Activated CD4-positive, alpha-beta T cell treated with anti-CD3 and anti-CD28 coated beads, Interleukin-2, amount 50 U/mL, for 48 hours (primary cell): ENCODE results near the gene MYL11.
A peak's percentile ranks its signal among the peaks of the same experiment; 100 is the strongest.

Experiments used
- DNase-seq, 2 experiments: peaks; one replicate each; pipeline ENCODE4 v3.0.0-alpha.2; 2020

Gene MYL11

GRCh38 chr16:30354423-30355143 lies 20.0 kb upstream of the MYL11 start:
- peak; percentile 18 to 23 for DNase-seq

GRCh38 chr16:30355144-30355953 lies 19.3 kb upstream of the MYL11 start, which contains the start of gene CD2BP2:
TSS of gene CD2BP2 (minus strand) at chr16:30355308. CDS start at chr16:30354681, 627 bp downstream.
- DNase-seq = peak; percentile 91 to 94

- no peak for DNase-seq
Observed at GRCh38 chr16:30355954-30356308, 18.7 kb upstream of the MYL11 start.

- DNase-seq = peak; percentile 21
Observed at GRCh38 chr16:30356401-30357084, 18.1 kb upstream of the MYL11 start.

- no peak for DNase-seq
Observed at GRCh38 chr16:30357085-30357714, 17.4 kb upstream of the MYL11 start.

GRCh38 chr16:30357715-30358576 lies 16.7 kb upstream of the MYL11 start:
- DNase-seq = no peak

GRCh38 chr16:30358577-30358936 lies 16.0 kb upstream of the MYL11 start:
- no peak for DNase-seq

GRCh38 chr16:30358990-30359870 lies 15.4 kb upstream of the MYL11 start:
- no peak for DNase-seq

- no peak for DNase-seq
Observed at GRCh38 chr16:30359871-30360170, 14.8 kb upstream of the MYL11 start.

GRCh38 chr16:30361180-30361579 lies 13.4 kb upstream of the MYL11 start:
- no peak for DNase-seq

GRCh38 chr16:30365200-30365599 lies 9.4 kb upstream of the MYL11 start:
- DNase-seq = no peak

- DNase-seq = no peak
Observed at GRCh38 chr16:30366511-30366910, 8.1 kb upstream of the MYL11 start.

- no peak for DNase-seq
Observed at GRCh38 chr16:30367349-30368009, 7.1 kb upstream of the MYL11 start.

GRCh38 chr16:30368122-30368791 lies 6.3 kb upstream of the MYL11 start:
- DNase-seq = peak in 1 of 2 experiments; percentile 23

- DNase-seq = no peak
Observed at GRCh38 chr16:30368792-30369090, 5.9 kb upstream of the MYL11 start.

- peak; percentile 19 to 32 for DNase-seq
Observed at GRCh38 chr16:30369091-30369937, 5.3 kb upstream of the MYL11 start.

- no peak for DNase-seq
Observed at GRCh38 chr16:30369938-30370455, 4.6 kb upstream of the MYL11 start.

GRCh38 chr16:30370456-30371247 lies 4.0 kb upstream of the MYL11 start, which contains the start of gene TBC1D10B:
TSS of gene TBC1D10B (minus strand) at chr16:30370494. CDS start at chr16:30370183, 311 bp downstream.
- DNase-seq = peak; percentile 99 to 100
